ENCODE results near the gene TP53RK.
A peak's percentile ranks its signal among the peaks of the same experiment; 100 is the strongest.

The TP53RK gene

GRCh38 chr20:46642265-46642968 lies 46.8 kb downstream of the TP53RK start:
- no peak for TF ChIP-seq ZFX (IDR thresholded peaks at IDR 0.05)
- no peak overlapping the region for H3K27ac ChIP-seq

DNA sequence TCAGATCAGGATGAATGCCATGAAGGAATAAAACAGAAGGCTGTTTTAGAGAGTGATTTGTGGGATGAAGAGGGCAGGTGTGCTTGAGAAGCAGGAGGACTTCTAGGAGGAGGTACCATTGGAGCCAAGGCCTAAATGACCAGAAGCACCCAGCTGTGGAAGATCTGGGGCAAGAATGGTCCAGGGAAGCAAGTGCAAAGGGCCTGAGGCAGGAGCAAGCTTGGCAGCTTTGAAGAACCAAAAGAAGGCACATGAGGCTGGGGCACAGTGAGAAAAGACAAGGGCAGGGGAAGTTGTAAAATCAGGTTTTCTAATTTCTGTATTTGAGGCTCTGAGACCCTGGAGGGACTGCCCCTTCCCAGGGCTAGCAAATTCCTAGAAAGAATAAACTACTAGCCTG lies 47.8 kb downstream of the TP53RK start:
- TF ChIP-seq CTCF (conservative IDR thresholded peaks at IDR 0.05) (no peak), ZFX (IDR thresholded peaks at IDR 0.05) (no peak)
- H3K27ac ChIP-seq, result no peak overlapping the region

- H3K27ac ChIP-seq, result peak overlapping the region; percentile 7
- TF ChIP-seq CTCF (conservative IDR thresholded peaks at IDR 0.05) (no peak), ZFX (IDR thresholded peaks at IDR 0.05) (no peak)
Measured at GRCh38 chr20:46640536-46641311, 48.5 kb downstream of the TP53RK start.

DNA sequence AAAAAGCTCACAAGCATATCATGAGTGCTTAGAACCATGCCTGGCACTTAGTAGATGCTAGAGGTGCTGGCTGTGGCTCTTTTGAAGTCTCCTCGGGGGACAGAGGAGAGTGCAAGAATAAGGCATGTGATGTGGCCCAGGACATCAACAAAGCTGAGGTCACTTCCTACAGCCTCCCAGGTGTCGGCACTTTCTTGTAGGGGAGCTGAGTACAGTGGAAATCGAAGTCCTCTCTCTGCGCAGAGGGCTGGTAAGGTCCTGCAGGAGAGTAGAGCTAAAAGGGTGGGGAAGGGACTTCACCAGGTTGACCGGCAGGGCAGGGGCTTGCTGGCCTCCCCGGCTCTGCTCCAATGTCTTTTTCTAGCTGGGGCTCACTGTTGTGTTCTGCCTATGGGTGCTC lies 49.2 kb downstream of the TP53RK start:
- H3K27ac ChIP-seq, result peak overlapping the region; percentile 7; the same call in 1 of the 2 replicates
- TF ChIP-seq CTCF (conservative IDR thresholded peaks at IDR 0.05) (no peak), ZFX (IDR thresholded peaks at IDR 0.05) (no peak)

GRCh38 chr20:46639587-46639986 lies 49.7 kb downstream of the TP53RK start:
- H3K27ac ChIP-seq, result no peak overlapping the region

GRCh38 chr20:46638898-46639274 lies 50.4 kb downstream of the TP53RK start:
- TF ChIP-seq ZFX (IDR thresholded peaks at IDR 0.05) (no peak), CTCF (conservative IDR thresholded peaks at IDR 0.05) (no peak)
- no peak overlapping the region for H3K27ac ChIP-seq

More at GRCh38 chr20:46639587-46639986, 49.7 kb downstream of the TP53RK start:
- no peak for TF ChIP-seq CTCF (conservative IDR thresholded peaks at IDR 0.05)
- no peak for TF ChIP-seq ZFX (IDR thresholded peaks at IDR 0.05)

GRCh38 chr20:46638134-46638897 lies 50.9 kb downstream of the TP53RK start:
- no peak for TF ChIP-seq ZFX (IDR thresholded peaks at IDR 0.05)
- no peak for TF ChIP-seq CTCF (conservative IDR thresholded peaks at IDR 0.05)
- H3K27ac ChIP-seq, result no peak overlapping the region
